ENCODE results near the gene PNKP.
A peak's percentile ranks its signal among the peaks of the same experiment; 100 is the strongest.

The PNKP gene

DNA sequence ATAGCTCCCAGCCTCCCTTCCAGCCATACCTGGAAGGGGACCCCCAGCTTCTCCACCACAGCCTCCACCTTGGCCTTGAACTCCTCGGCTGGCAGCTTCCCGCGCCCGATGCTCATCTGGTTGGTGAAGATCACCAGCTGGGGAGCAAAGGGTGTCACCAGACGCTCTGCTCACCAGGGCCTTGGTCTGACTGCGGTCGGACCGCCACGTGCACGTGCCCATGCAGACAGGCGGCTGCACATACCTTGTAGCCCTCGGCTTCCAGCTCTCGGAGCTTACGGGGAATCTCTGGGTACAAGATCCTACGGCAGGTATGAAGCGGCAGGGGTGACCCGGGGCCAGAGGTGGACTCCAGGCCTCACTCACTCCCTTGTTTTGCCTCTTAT is 3.4 kb downstream of the PNKP start:
- TF ChIP-seq ZFP3 (tag by site-specific recombination; IDR thresholded peaks at IDR 0.05; ENCODE audit: low read depth) (no peak), ZNF311 (tag by site-specific recombination; IDR thresholded peaks at IDR 0.05; ENCODE audit: borderline replicate concordance) (no peak), ZNF48 (tag by site-specific recombination; IDR thresholded peaks at IDR 0.05) (no peak), ZNF341 (tag by site-specific recombination; IDR thresholded peaks at IDR 0.05; ENCODE audit: low read depth) (no peak), ZNF843 (tag by site-specific recombination; IDR thresholded peaks at IDR 0.05) (no peak), GLI4 (tag by site-specific recombination; IDR thresholded peaks at IDR 0.05) (no peak), KLF9 (tag by site-specific recombination; IDR thresholded peaks at IDR 0.05; ENCODE audit: low read depth) (no peak), ZNF692 (tag by site-specific recombination; IDR thresholded peaks at IDR 0.05) (no peak), SETDB1 (IDR thresholded peaks at IDR 0.05; ENCODE audit: insufficient read length, low read length) (no peak), GLIS1 (tag by site-specific recombination; IDR thresholded peaks at IDR 0.05) (no peak), SCRT2 (tag by site-specific recombination; IDR thresholded peaks at IDR 0.05) (no peak), IKZF3 (tag by site-specific recombination; IDR thresholded peaks at IDR 0.05) (no peak), ZNF292 (tag by site-specific recombination; IDR thresholded peaks at IDR 0.05; ENCODE audit: borderline replicate concordance, low read depth) (no peak), ZNF324 (tag by site-specific recombination; IDR thresholded peaks at IDR 0.05) (no peak), ZNF768 (tag by site-specific recombination; IDR thresholded peaks at IDR 0.05) (no peak), ZNF837 (tag by site-specific recombination; IDR thresholded peaks at IDR 0.05) (no peak), HOXA7 (CRISPR knock-in tag; IDR thresholded peaks at IDR 0.05; ENCODE audit: borderline replicate concordance) (no peak), ZNF658 (tag by site-specific recombination; IDR thresholded peaks at IDR 0.05) (no peak), OVOL3 (tag by site-specific recombination; IDR thresholded peaks at IDR 0.05) (no peak)
- TF ChIP-seq, protein P1, sequence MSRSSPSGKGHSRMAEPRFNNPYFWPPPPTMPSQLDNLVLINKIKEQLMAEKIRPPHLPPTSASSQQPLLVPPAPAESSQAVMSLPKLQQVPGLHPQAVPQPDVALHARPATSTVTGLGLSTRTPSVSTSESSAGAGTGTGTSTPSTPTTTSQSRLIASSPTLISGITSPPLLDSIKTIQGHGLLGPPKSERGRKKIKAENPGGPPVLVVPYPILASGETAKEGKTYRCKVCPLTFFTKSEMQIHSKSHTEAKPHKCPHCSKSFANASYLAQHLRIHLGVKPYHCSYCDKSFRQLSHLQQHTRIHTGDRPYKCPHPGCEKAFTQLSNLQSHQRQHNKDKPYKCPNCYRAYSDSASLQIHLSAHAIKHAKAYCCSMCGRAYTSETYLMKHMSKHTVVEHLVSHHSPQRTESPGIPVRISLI (tag by site-specific recombination; IDR thresholded peaks at IDR 0.05) = no peak
- ChIA-PET POLR2A (interaction anchor here (2.4 to 8.2 kb wide), 2 partner anchors 12 to 65 kb away, joined by 14 to 128 read pairs; partner anchors contain the start of genes ATF5, NUP62 and PTOV1), CTCF (interaction anchor here (1.3 to 1.5 kb wide), 2 partner anchors 14 to 183 kb away, joined by 3 to 4 read pairs; no protein-coding TSS in a partner anchor)
- Histone ChIP-seq H3K4me3 (ENCODE audit: low read depth, low read length) (no peak overlapping the region), H3K9me3 (ENCODE audit: control insufficient read depth, insufficient read depth, low read depth, low read length) (no peaks in the 10 kb centered on the region), H3K4me1 (ENCODE audit: control insufficient read depth, insufficient read depth, low read length) (peaks cover 30% of the 10 kb centered on the region), H3K36me3 (ENCODE audit: control insufficient read depth in 2 of 2, insufficient read depth in 1 of 2, low read length in 2 of 2) (peaks cover 21 to 56% of the 10 kb centered on the region in 2 experiments), H3K27ac (ENCODE audit: extremely low read depth, low read depth, low read length) (no peak overlapping the region)

GRCh38 chr19:49863254-49863934 is 4.0 kb downstream of the PNKP start:
- Histone ChIP-seq H3K4me3 (ENCODE audit: low read depth, low read length) (no peak overlapping the region), H3K9me3 (ENCODE audit: control insufficient read depth, insufficient read depth, low read depth, low read length) (no peaks in the 10 kb centered on the region), H3K4me1 (ENCODE audit: control insufficient read depth, insufficient read depth, low read length) (peaks cover 25% of the 10 kb centered on the region), H3K27ac (ENCODE audit: extremely low read depth, low read depth, low read length) (peak overlapping the region; percentile 44), H3K36me3 (ENCODE audit: control insufficient read depth in 2 of 2, insufficient read depth in 1 of 2, low read length in 2 of 2) (peaks cover 21 to 62% of the 10 kb centered on the region in 2 experiments)
- ChIA-PET POLR2A (interaction anchor here (1.3 to 8.2 kb wide), 3 partner anchors 11 to 66 kb away, joined by 5 to 128 read pairs (median 14); partner anchors contain the start of genes ATF5, NUP62 and PTOV1), CTCF (interaction anchor here (0.7 to 1.5 kb wide), 5 partner anchors 13 to 182 kb away, joined by 3 to 4 read pairs (median 4); no protein-coding TSS in a partner anchor)
- TF ChIP-seq ZNF311 (tag by site-specific recombination; IDR thresholded peaks at IDR 0.05; ENCODE audit: borderline replicate concordance) (no peak), ZNF175 (tag by site-specific recombination; IDR thresholded peaks at IDR 0.05) (no peak), ZNF2 (tag by site-specific recombination; IDR thresholded peaks at IDR 0.05) (no peak), WT1 (tag by site-specific recombination; IDR thresholded peaks at IDR 0.05) (0 out of 2 replicates have a peak, but pooled peaks have one; percentile 25), ZNF501 (tag by site-specific recombination; IDR thresholded peaks at IDR 0.05) (no peak), SP3 (tag by site-specific recombination; IDR thresholded peaks at IDR 0.05) (no peak), HIC1 (tag by site-specific recombination; IDR thresholded peaks at IDR 0.05) (no peak), ZNF701 (tag by site-specific recombination; IDR thresholded peaks at IDR 0.05) (no peak), ZNF10 (tag by site-specific recombination; IDR thresholded peaks at IDR 0.05) (peak; percentile 59), ZNF830 (tag by site-specific recombination; IDR thresholded peaks at IDR 0.05; ENCODE audit: low read depth) (no peak), HOXA7 (CRISPR knock-in tag; IDR thresholded peaks at IDR 0.05; ENCODE audit: borderline replicate concordance) (no peak), KLF7 (tag by site-specific recombination; IDR thresholded peaks at IDR 0.05; ENCODE audit: borderline replicate concordance) (no peak)
- TF ChIP-seq, protein P2, sequence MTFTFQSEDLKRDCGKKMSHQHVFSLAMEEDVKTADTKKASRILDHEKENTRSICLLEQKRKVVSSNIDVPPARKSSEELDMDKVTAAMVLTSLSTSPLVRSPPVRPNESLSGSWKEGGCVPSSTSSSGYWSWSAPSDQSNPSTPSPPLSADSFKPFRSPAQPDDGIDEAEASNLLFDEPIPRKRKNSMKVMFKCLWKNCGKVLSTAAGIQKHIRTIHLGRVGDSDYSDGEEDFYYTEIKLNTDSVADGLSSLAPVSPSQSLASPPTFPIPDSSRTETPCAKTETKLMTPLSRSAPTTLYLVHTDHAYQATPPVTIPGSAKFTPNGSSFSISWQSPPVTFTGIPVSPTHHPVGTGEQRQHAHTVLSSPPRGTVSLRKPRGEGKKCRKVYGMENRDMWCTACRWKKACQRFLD (tag by site-specific recombination; IDR thresholded peaks at IDR 0.05) = no peak

Measured in HEK293 (cell line).